ENCODE data around the gene REXO4. TPM values are rescaled to one million over a fixed set of nuclear protein-coding genes. Genes with fewer than 3 reads are reported as not detected.

The REXO4 gene
- total and polyA plus RNA-seq, 2 of the 8 experiments (the other 6 are each of a cell fraction or from before 2014, with no cell fraction given): 19.1 to 38.3 TPM

DNA sequence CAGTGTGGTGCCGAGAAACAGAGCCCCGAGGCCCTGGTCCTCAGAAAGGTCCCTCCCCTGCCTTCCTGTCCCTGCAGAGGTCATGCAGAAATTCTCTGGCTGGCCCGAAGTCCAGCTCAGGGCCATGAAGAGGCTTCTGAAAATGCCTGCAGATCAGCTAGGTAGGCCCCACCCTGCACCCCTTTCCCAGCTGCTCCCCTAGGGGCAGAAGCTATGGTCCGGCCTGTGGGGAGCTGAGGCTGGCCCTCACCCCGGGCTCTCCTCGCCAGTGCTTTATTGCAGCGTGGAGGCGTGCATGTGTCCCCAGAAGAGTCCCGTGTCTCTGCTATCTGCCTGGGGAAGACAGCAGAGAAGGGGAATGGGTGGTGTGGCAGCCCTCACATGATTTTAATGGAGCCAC lies 19.9 kb downstream of the REXO4 start (continued):
- TF ChIP-seq, protein P1, sequence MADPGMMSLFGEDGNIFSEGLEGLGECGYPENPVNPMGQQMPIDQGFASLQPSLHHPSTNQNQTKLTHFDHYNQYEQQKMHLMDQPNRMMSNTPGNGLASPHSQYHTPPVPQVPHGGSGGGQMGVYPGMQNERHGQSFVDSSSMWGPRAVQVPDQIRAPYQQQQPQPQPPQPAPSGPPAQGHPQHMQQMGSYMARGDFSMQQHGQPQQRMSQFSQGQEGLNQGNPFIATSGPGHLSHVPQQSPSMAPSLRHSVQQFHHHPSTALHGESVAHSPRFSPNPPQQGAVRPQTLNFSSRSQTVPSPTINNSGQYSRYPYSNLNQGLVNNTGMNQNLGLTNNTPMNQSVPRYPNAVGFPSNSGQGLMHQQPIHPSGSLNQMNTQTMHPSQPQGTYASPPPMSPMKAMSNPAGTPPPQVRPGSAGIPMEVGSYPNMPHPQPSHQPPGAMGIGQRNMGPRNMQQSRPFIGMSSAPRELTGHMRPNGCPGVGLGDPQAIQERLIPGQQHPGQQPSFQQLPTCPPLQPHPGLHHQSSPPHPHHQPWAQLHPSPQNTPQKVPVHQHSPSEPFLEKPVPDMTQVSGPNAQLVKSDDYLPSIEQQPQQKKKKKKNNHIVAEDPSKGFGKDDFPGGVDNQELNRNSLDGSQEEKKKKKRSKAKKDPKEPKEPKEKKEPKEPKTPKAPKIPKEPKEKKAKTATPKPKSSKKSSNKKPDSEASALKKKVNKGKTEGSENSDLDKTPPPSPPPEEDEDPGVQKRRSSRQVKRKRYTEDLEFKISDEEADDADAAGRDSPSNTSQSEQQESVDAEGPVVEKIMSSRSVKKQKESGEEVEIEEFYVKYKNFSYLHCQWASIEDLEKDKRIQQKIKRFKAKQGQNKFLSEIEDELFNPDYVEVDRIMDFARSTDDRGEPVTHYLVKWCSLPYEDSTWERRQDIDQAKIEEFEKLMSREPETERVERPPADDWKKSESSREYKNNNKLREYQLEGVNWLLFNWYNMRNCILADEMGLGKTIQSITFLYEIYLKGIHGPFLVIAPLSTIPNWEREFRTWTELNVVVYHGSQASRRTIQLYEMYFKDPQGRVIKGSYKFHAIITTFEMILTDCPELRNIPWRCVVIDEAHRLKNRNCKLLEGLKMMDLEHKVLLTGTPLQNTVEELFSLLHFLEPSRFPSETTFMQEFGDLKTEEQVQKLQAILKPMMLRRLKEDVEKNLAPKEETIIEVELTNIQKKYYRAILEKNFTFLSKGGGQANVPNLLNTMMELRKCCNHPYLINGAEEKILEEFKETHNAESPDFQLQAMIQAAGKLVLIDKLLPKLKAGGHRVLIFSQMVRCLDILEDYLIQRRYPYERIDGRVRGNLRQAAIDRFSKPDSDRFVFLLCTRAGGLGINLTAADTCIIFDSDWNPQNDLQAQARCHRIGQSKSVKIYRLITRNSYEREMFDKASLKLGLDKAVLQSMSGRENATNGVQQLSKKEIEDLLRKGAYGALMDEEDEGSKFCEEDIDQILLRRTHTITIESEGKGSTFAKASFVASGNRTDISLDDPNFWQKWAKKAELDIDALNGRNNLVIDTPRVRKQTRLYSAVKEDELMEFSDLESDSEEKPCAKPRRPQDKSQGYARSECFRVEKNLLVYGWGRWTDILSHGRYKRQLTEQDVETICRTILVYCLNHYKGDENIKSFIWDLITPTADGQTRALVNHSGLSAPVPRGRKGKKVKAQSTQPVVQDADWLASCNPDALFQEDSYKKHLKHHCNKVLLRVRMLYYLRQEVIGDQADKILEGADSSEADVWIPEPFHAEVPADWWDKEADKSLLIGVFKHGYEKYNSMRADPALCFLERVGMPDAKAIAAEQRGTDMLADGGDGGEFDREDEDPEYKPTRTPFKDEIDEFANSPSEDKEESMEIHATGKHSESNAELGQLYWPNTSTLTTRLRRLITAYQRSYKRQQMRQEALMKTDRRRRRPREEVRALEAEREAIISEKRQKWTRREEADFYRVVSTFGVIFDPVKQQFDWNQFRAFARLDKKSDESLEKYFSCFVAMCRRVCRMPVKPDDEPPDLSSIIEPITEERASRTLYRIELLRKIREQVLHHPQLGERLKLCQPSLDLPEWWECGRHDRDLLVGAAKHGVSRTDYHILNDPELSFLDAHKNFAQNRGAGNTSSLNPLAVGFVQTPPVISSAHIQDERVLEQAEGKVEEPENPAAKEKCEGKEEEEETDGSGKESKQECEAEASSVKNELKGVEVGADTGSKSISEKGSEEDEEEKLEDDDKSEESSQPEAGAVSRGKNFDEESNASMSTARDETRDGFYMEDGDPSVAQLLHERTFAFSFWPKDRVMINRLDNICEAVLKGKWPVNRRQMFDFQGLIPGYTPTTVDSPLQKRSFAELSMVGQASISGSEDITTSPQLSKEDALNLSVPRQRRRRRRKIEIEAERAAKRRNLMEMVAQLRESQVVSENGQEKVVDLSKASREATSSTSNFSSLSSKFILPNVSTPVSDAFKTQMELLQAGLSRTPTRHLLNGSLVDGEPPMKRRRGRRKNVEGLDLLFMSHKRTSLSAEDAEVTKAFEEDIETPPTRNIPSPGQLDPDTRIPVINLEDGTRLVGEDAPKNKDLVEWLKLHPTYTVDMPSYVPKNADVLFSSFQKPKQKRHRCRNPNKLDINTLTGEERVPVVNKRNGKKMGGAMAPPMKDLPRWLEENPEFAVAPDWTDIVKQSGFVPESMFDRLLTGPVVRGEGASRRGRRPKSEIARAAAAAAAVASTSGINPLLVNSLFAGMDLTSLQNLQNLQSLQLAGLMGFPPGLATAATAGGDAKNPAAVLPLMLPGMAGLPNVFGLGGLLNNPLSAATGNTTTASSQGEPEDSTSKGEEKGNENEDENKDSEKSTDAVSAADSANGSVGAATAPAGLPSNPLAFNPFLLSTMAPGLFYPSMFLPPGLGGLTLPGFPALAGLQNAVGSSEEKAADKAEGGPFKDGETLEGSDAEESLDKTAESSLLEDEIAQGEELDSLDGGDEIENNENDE (IDR thresholded peaks at IDR 0.05; ENCODE audit: insufficient replicate concordance, low read length): no peak
- no peak for TF ChIP-seq NRF1 (IDR thresholded peaks at IDR 0.05; ENCODE audit: low read depth, low read length)

Data from H1 (cell line).